Endodermal cell (in vitro differentiated cells): Measurements from ENCODE around the gene MMP7. TPM values are rescaled to one million over a fixed set of nuclear protein-coding genes. Genes with fewer than 3 reads are reported as not detected.

Experiments used
- DNase-seq: peaks from one replicate; pipeline ENCODE4 v3.0.0-alpha.2; 2017
- H3K27ac ChIP-seq: 2 replicates; pipeline ENCODE4 v1.5.1; 2013; ENCODE audit warnings: mild to moderate bottlenecking, low read depth, low read length, moderate library complexity
- H3K27me3 ChIP-seq: 2 replicates; pipeline ENCODE4 v1.6.1; 2013; ENCODE audit warnings: mild to moderate bottlenecking, low read length, moderate library complexity; ENCODE audit not compliant: insufficient read depth, control insufficient read depth, poor library complexity, severe bottlenecking
- H3K36me3 ChIP-seq: 2 replicates; pipeline ENCODE4 v1.7.0; 2013; ENCODE audit warnings: mild to moderate bottlenecking, low read length, moderate library complexity; ENCODE audit not compliant: control insufficient read depth, insufficient read depth
- H3K4me1 ChIP-seq: one replicate; pipeline ENCODE4 v1.7.0; 2013; ENCODE audit warnings: low read length; ENCODE audit not compliant: control insufficient read depth, insufficient read depth
- H3K4me3 ChIP-seq: 2 replicates; pipeline ENCODE4 v1.5.1; 2013; ENCODE audit warnings: mild to moderate bottlenecking, low read length, moderate library complexity
- H3K9ac ChIP-seq: 2 replicates; pipeline ENCODE4 v1.6.1; 2013; ENCODE audit warnings: mild to moderate bottlenecking, low read length, moderate library complexity; ENCODE audit not compliant: poor library complexity, severe bottlenecking; ENCODE audit errors: extremely low read depth
- H3K9me3 ChIP-seq: 2 replicates; pipeline ENCODE4 v1.6.1; 2013; ENCODE audit warnings: mild to moderate bottlenecking, low read length, moderate library complexity; ENCODE audit not compliant: control insufficient read depth
- H3K27ac Mint-ChIP-seq: 2 replicates; pipeline ENCODE4 v1.8.0; 2020; ENCODE audit warnings: mixed read lengths
- H3K27me3 Mint-ChIP-seq: 2 replicates; pipeline ENCODE4 v1.8.0; 2021; ENCODE audit warnings: mild to moderate bottlenecking, mixed read lengths; ENCODE audit not compliant: insufficient read depth
- H3K36me3 Mint-ChIP-seq: 2 replicates; pipeline ENCODE4 v1.8.0; 2020; ENCODE audit warnings: low read depth, mixed read lengths
- H3K4me1 Mint-ChIP-seq: 2 replicates; pipeline ENCODE4 v1.8.0; 2020; ENCODE audit warnings: mixed read lengths
- H3K4me3 Mint-ChIP-seq: 2 replicates; pipeline ENCODE4 v1.8.0; 2020; ENCODE audit warnings: mild to moderate bottlenecking, moderate library complexity, mixed read lengths
- H3K9me3 Mint-ChIP-seq: 2 replicates; pipeline ENCODE4 v1.8.0; 2020; ENCODE audit warnings: mild to moderate bottlenecking, mixed read lengths
- CTCF ChIP-seq: fragments of 200-600 bp; sonication (generic); conservative IDR thresholded peaks from 2 replicates; pipeline ENCODE4 v1.5.0; 2021; ENCODE audit warnings: antibody characterized with exemption, mild to moderate bottlenecking
- WGBS, 2 experiments: methylation state at CpG; one replicate each; pipeline versions ENCODE4 v1.1.5 to v1.1.7; 2013; ENCODE audit warnings: missing lambda C conversion rate in 2 of 2, mixed read lengths in 1 of 2; ENCODE audit not compliant: insufficient coverage in 1 of 2, insufficient read length in 1 of 2; 5-methylcytosine and 5-hydroxymethylcytosine counted together
- total RNA-seq, 2 donors: library from RNA; stranded (reverse); fragmentation: NEBNext Ultra II Directional in 1 of 2; extraction: Animal tissue kit (Norgen Biotek cat#: 25700) in 1 of 2; gene quantifications; 2 replicates in 1 of 2; 3 replicates in 1 of 2; pipeline ENCODE4 v1.2.1, GENCODE V29; 2021

MMP7 gene
- total RNA-seq, 2 donors from 2014 or later, result not detected

- Mint-ChIP-seq H3K36me3 (no peaks in the 10 kb centered on the region), H3K9me3 (no peaks in the 10 kb centered on the region), H3K4me1 (peaks cover 6% of the 10 kb centered on the region), H3K27me3 (no peaks in the 10 kb centered on the region), H3K27ac (no peak overlapping the region), H3K4me3 (no peak overlapping the region)
- no peaks in the 10 kb centered on the region for H3K9me3 ChIP-seq
- 100% methylated on average over 2 of the region's 2 CpGs; no CpG with 5 or more reads in 1 of the 2 experiments for WGBS, 2 experiments
- no peak overlapping the region for H3K9ac ChIP-seq
- H3K27ac ChIP-seq, result no peak overlapping the region
- H3K4me1 ChIP-seq, result peaks cover 4% of the 10 kb centered on the region
- no peak for TF ChIP-seq CTCF
- DNase-seq, result no peak
- no peaks in the 10 kb centered on the region for H3K36me3 ChIP-seq
- H3K4me3 ChIP-seq, result no peak overlapping the region
- H3K27me3 ChIP-seq, result no peaks in the 10 kb centered on the region
Observed at GRCh38 chr11:102491969-102492368, 38.6 kb downstream of the MMP7 start.

GRCh38 chr11:102489186-102490145 lies 41.1 kb downstream of the MMP7 start:
- no peaks in the 10 kb centered on the region for H3K9me3 Mint-ChIP-seq
- H3K27me3 Mint-ChIP-seq, result no peaks in the 10 kb centered on the region
- H3K4me1 ChIP-seq, result no peaks in the 10 kb centered on the region
- H3K27ac Mint-ChIP-seq, result no peak overlapping the region
- H3K36me3 ChIP-seq, result no peaks in the 10 kb centered on the region
- no peaks in the 10 kb centered on the region for H3K36me3 Mint-ChIP-seq
- TF ChIP-seq CTCF, result no peak
- DNase-seq, result no peak
- H3K4me3 Mint-ChIP-seq, result no peak overlapping the region
- no peaks in the 10 kb centered on the region for H3K4me1 Mint-ChIP-seq
- no peak overlapping the region for H3K4me3 ChIP-seq
- no peak overlapping the region for H3K27ac ChIP-seq
- no peaks in the 10 kb centered on the region for H3K9me3 ChIP-seq
- H3K27me3 ChIP-seq, result no peaks in the 10 kb centered on the region
- no peak overlapping the region for H3K9ac ChIP-seq
- whole genome bisulfite sequencing, 2 experiments, result 85% methylated on average over 5 of the region's 5 CpGs; no CpG with 5 or more reads in 1 of the 2 experiments

- WGBS, 2 experiments, result 84 to 89% methylated on average over 3 of the region's 3 CpGs
- H3K4me3 Mint-ChIP-seq, result no peak overlapping the region
- Histone ChIP-seq H3K27ac (no peak overlapping the region), H3K36me3 (no peaks in the 10 kb centered on the region), H3K9ac (no peak overlapping the region), H3K4me3 (no peak overlapping the region), H3K9me3 (no peaks in the 10 kb centered on the region), H3K27me3 (no peaks in the 10 kb centered on the region), H3K4me1 (no peaks in the 10 kb centered on the region)
- no peak for TF ChIP-seq CTCF
- DNase-seq, result no peak
- no peaks in the 10 kb centered on the region for H3K36me3 Mint-ChIP-seq
- H3K4me1 Mint-ChIP-seq, result no peaks in the 10 kb centered on the region
- H3K27me3 Mint-ChIP-seq, result no peaks in the 10 kb centered on the region
- no peaks in the 10 kb centered on the region for H3K9me3 Mint-ChIP-seq
- H3K27ac Mint-ChIP-seq, result no peak overlapping the region
Observed at GRCh38 chr11:102488208-102488607, 42.3 kb downstream of the MMP7 start.
